ENCODE measurements around the gene SLC27A5. TPM values are rescaled to one million over a fixed set of nuclear protein-coding genes. Genes with fewer than 3 reads are reported as not detected.

SLC27A5 gene
- total RNA-seq, 1 experiment from 2014 or later = 17.1 TPM

DNA sequence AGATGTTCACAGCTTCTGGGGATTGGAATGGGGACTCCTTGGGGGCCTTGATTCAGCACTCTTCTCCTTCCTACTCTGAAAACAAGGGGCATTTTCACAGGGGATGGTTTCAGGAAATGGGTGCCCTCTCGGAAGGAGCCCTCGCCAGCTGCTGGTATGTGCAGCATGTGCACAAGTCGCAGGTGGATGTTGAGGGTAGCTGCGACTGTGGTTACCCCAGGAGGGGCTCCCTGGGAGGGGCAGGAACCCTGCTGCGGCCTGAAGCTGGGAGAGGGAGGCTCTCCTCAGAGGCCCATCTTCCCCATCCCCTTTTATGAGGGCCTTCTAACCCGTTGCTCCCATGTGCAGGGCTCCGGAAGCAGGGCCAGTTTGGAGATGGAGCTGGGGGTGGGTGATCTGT lies 29.4 kb downstream of the SLC27A5 start:
- no peak overlapping the region for H3K27ac ChIP-seq (ENCODE audit: insufficient read length, low read depth, low read length)
- H2BK5ac ChIP-seq (ENCODE audit: insufficient read length, low read length) = no peak overlapping the region
- no peak overlapping the region for H3K56ac ChIP-seq (ENCODE audit: insufficient read length, low read depth, low read length)
- Mint-ChIP-seq H3K4me3 (no peak overlapping the region), H3K36me3 (ENCODE audit: insufficient read depth in 1 of 3, low read depth in 3 of 3) (peaks cover 0 to 7% (median 2%) of the 10 kb centered on the region in 3 experiments; a peak in 3 of 7 replicates), H3K27ac (no peak overlapping the region), H3K27me3 (ENCODE audit: low read depth) (no peaks in the 10 kb centered on the region), H3K4me1 (no peaks in the 10 kb centered on the region), H3K9me3 (no peaks in the 10 kb centered on the region)
- H4K20me1 ChIP-seq (ENCODE audit: control insufficient read depth, insufficient read depth, insufficient read length) = no peaks in the 10 kb centered on the region
- no peak overlapping the region for H4K5ac ChIP-seq (ENCODE audit: insufficient read length, low read depth, low read length)
- DNase-seq = no peak
- H3K14ac ChIP-seq (ENCODE audit: insufficient read depth, low read length) = no peak overlapping the region
- H3K9ac ChIP-seq (ENCODE audit: extremely low read depth, insufficient read length, low read length) = no peak overlapping the region
- no peaks in the 10 kb centered on the region for H3K27me3 ChIP-seq (ENCODE audit: insufficient read depth, low read length)
- no peak overlapping the region for H3T11ph ChIP-seq (ENCODE audit: low read length)
- H4K91ac ChIP-seq (ENCODE audit: insufficient read length, low read depth, low read length) = no peak overlapping the region
- H3K79me2 ChIP-seq (ENCODE audit: insufficient read depth, low read length) = no peaks in the 10 kb centered on the region
- H3K23me2 ChIP-seq (ENCODE audit: insufficient read length, low read depth, low read length, poor library complexity, severe bottlenecking) = no peaks in the 10 kb centered on the region
- H2AK5ac ChIP-seq (ENCODE audit: insufficient read length, low read length) = no peak overlapping the region
- no peak for TF ChIP-seq CTCF (conservative IDR thresholded peaks at IDR 0.05)
- H2BK120ac ChIP-seq (ENCODE audit: low read depth, low read length, poor library complexity, severe bottlenecking) = no peak overlapping the region
- no peak overlapping the region for H2AFZ ChIP-seq (ENCODE audit: low read length)
- no peaks in the 10 kb centered on the region for H3K9me3 ChIP-seq (ENCODE audit: control insufficient read depth, low read depth, low read length)
- H4K8ac ChIP-seq (replicated peaks; ENCODE audit: insufficient read length, low read depth, low read length) = no peak overlapping the region
- WGBS (ENCODE audit: extremely low coverage, insufficient read length, low lambda C conversion rate) = no CpG with 5 or more reads among the region's 7 CpGs
- H3K4me1 ChIP-seq (ENCODE audit: insufficient read depth, low read length) = no peaks in the 10 kb centered on the region
- H2BK20ac ChIP-seq (ENCODE audit: low read depth, low read length, poor library complexity, severe bottlenecking) = no peak overlapping the region
- no peak overlapping the region for H3K23ac ChIP-seq (ENCODE audit: insufficient read length, low read depth, low read length)
- H3K79me1 ChIP-seq (ENCODE audit: insufficient read depth, low read depth, low read length, poor library complexity, severe bottlenecking) = no peaks in the 10 kb centered on the region
- no peak overlapping the region for H3K4me2 ChIP-seq (ENCODE audit: insufficient read depth, insufficient read length, low read length)
- no peak overlapping the region for H3K18ac ChIP-seq (ENCODE audit: insufficient read length, low read depth, low read length)
- H2BK15ac ChIP-seq (ENCODE audit: low read depth, low read length) = no peak overlapping the region
- H3K4ac ChIP-seq (ENCODE audit: low read depth, low read length) = no peak overlapping the region
- H2BK12ac ChIP-seq (ENCODE audit: insufficient read length, low read depth, low read length) = no peak overlapping the region
